Skeletal muscle tissue (tissue), 5 donors: Measurements from ENCODE around the gene PCGF6. TPM values are rescaled to one million over a fixed set of nuclear protein-coding genes. Genes with fewer than 3 reads are reported as not detected.
"Not testable (repeated sequence)": the region's sequence is repeated elsewhere in the genome, so short reads cannot be mapped to it uniquely, and the experiment has no call there.

ENCODE experiments used
- H3K27ac ChIP-seq: one replicate; pipeline ENCODE4 v1.7.0; 2013; ENCODE audit warnings: mild to moderate bottlenecking, low read depth, low read length, inconsistent platforms
- H3K27me3 ChIP-seq, 3 donors: one replicate each; pipeline ENCODE4 v1.7.0; 2013; ENCODE audit warnings: low read length in 3 of 3; ENCODE audit not compliant: control insufficient read depth in 3 of 3, insufficient read depth in 3 of 3
- H3K36me3 ChIP-seq, 3 donors: one replicate each; pipeline ENCODE4 v1.7.0; 2013; ENCODE audit warnings: low read length in 3 of 3; ENCODE audit not compliant: control insufficient read depth in 3 of 3, insufficient read depth in 3 of 3
- H3K4me1 ChIP-seq, 3 donors: one replicate each; pipeline ENCODE4 v1.7.0; 2013; ENCODE audit warnings: low read length in 3 of 3, mild to moderate bottlenecking in 3 of 3; ENCODE audit not compliant: control insufficient read depth in 3 of 3, insufficient read depth in 3 of 3
- H3K4me3 ChIP-seq, 3 donors: one replicate each; pipeline ENCODE4 v1.7.0; 2013; ENCODE audit warnings: low read length in 3 of 3
- H3K9ac ChIP-seq, 3 donors: one replicate each; pipeline ENCODE4 v1.7.0; 2013; ENCODE audit warnings: low read length in 3 of 3, mild to moderate bottlenecking in 3 of 3, moderate library complexity in 2 of 3, low read depth in 1 of 3
- H3K9me3 ChIP-seq, 3 donors: one replicate each; pipeline ENCODE4 v1.7.0; 2013; ENCODE audit warnings: low read length in 3 of 3; ENCODE audit not compliant: control insufficient read depth in 3 of 3
- small RNA-seq: library from RNA; depleted of rRNA; stranded (forward); fragments of <200 nt; gene quantifications from one replicate; pipeline ENCODE3, GENCODE V24; 2014
- total RNA-seq: library from RNA; depleted of rRNA; stranded (reverse); fragments of >200 nt; gene quantifications from one replicate; pipeline ENCODE4 v1.2.3, GENCODE V29; 2014
- donor health status: Osteomylitis.

The PCGF6 gene
- total RNA-seq, 1 donor from 2014 or later = 9.4 TPM

DNA sequence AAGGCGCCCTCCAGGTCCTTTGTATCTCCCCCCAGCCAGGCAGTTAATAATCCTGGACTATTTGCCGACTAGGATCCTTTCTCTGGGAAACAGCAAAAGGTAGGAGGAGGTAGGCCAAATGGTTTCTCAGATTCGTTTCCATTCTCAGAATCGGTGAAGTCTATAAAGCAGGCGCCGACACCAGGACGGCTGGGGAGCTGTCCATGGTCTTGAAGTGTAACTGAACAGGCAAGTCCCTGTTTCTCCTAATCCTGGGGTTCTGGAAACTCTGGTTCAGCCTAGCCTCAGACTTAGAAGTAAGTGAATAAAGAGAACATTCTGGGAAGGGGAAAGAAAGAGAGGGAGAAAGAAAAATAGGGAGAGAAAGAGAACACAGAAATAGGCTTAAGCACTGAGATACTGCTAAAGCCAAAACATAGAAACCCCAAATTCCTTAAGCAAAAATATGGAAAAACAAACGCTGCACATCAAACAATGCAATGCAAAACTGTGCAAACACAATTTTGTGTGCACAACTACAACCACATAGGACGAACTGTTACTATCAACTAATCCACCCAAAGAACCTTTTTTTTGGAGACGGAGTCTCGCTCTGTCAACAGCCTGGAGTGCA lies 85.1 kb downstream of the PCGF6 start:
- H3K27me3 ChIP-seq = peaks cover 3 to 21% (median 7%) of the 10 kb centered on the region in 3 donors
- H3K36me3 ChIP-seq = no peaks in the 10 kb centered on the region
- H3K9ac ChIP-seq = no peak overlapping the region
- H3K4me3 ChIP-seq = no peak overlapping the region
- no peaks in the 10 kb centered on the region for H3K9me3 ChIP-seq
- H3K4me1 ChIP-seq = no peaks in the 10 kb centered on the region
- no peak overlapping the region for H3K27ac ChIP-seq

DNA sequence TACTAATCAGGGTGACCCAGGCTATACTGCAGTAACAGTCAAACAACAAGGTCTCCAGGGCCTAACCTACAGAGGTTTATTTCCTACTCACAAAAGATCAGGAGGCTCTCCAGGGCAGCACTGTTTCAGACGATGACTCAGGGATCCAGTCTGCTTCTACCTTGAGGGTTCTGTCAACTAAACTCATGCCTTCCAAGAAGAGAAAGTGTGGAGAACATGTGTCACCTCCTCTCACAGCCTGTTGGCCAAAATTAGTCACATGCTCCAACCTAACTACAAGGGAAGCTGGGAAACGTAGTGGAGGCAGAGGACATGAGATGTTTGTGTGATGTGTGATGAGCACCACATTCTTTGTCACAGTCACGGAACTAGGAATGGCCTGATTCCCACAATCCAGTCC lies 88.7 kb downstream of the PCGF6 start:
- Histone ChIP-seq H3K27ac (no peak overlapping the region), H3K4me1 (no peaks in the 10 kb centered on the region), H3K36me3 (no peaks in the 10 kb centered on the region), H3K9me3 (no peaks in the 10 kb centered on the region), H3K27me3 (peaks cover 3 to 19% (median 3%) of the 10 kb centered on the region in 3 donors), H3K4me3 (no peak overlapping the region), H3K9ac (no peak overlapping the region)

DNA sequence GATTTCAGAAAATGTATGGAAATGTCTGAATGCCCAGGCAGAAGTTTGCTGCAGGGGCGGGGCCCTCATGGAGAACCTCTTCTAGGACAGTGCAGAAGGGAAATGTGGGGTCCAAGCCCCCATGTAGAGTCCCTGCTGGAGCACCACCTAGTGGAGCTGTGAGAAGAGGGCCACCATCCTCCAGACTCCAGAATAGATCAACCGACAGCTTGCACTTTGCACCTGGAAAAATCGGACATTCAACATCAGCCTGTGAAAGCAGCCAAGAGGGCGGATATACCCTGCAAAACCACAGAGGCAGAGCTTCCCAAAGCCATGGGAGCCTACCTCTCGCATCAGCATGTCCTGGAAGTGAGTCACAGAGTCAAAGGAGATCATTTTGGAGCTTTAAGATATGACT lies 91.0 kb downstream of the PCGF6 start:
- Histone ChIP-seq H3K27me3 (peaks cover 3 to 15% (median 3%) of the 10 kb centered on the region in 3 donors), H3K9ac (no peak overlapping the region), H3K9me3 (no peaks in the 10 kb centered on the region), H3K4me3 (no peak overlapping the region), H3K27ac (no peak overlapping the region), H3K4me1 (no peaks in the 10 kb centered on the region), H3K36me3 (no peaks in the 10 kb centered on the region)

DNA sequence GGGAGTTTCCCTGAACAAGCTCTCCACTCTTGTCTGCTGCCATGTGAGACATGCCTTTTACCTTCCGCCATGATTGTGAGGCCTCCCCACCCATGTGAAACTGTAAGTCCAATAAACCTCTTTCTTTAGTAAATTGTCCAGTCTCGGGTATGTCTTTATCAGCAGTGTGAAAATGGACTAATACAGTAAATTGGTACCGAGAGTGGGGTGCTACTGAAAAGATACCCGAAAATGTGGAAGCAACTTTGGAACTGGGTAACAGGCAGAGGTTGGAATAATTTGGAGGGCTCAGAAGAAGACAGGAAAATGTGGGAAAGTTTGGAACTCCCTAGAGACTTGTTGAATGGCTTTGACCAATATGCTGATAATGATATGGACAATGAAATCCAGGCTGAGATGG lies 92.0 kb downstream of the PCGF6 start:
- H3K27me3 ChIP-seq, H3K4me3 ChIP-seq, H3K9me3 ChIP-seq, H3K36me3 ChIP-seq, H3K4me1 ChIP-seq, H3K27ac ChIP-seq, H3K9ac ChIP-seq: not testable (repeated sequence)

DNA sequence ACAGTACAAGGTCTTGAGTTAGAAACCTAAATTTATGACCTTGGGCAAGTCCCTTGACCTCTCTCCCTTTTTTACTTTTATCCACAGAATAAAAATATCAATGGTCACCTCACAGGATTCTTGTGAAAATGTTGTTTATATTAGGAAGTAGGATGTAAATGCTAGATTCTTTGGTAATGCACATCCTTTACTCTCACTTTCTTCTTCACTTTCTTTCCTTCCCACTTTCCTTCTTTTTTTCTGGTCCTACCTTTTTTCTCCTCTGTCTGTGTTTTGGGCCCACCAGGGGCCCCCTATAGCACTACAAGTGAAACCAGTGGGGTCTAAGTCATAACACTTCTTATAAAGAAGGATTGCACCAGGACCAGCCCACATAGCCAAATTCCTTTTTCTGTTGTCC lies 93.1 kb downstream of the PCGF6 start:
- no peaks in the 10 kb centered on the region for H3K9me3 ChIP-seq
- peaks cover 3 to 5% (median 3%) of the 10 kb centered on the region in 3 donors for H3K27me3 ChIP-seq
- H3K9ac ChIP-seq = no peak overlapping the region
- H3K27ac ChIP-seq = no peak overlapping the region
- H3K36me3 ChIP-seq = no peaks in the 10 kb centered on the region
- H3K4me3 ChIP-seq = no peak overlapping the region
- no peaks in the 10 kb centered on the region for H3K4me1 ChIP-seq

DNA sequence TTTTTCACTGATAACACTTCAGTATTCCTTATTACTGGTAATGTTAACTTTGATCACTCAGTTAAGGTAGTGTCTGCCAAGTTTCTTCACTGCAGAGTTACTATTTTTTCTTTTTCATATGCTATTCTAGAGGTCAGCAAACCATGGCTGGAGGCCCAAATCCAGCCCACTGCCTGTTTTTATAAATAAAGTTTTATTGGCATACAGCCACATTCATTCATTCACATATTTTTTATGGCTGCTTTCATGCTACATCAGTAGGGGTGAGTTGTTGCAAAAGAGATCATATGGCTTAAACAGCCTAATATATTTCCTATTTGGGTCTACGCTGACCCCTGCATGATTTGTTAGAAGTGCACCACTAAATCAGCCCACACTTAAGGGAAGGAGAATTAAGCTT lies 94.3 kb downstream of the PCGF6 start:
- Histone ChIP-seq H3K36me3 (no peaks in the 10 kb centered on the region), H3K4me1 (no peaks in the 10 kb centered on the region), H3K9ac (no peak overlapping the region), H3K4me3 (no peak overlapping the region), H3K27ac (no peak overlapping the region), H3K9me3 (no peaks in the 10 kb centered on the region), H3K27me3 (no peaks in the 10 kb centered on the region)

DNA sequence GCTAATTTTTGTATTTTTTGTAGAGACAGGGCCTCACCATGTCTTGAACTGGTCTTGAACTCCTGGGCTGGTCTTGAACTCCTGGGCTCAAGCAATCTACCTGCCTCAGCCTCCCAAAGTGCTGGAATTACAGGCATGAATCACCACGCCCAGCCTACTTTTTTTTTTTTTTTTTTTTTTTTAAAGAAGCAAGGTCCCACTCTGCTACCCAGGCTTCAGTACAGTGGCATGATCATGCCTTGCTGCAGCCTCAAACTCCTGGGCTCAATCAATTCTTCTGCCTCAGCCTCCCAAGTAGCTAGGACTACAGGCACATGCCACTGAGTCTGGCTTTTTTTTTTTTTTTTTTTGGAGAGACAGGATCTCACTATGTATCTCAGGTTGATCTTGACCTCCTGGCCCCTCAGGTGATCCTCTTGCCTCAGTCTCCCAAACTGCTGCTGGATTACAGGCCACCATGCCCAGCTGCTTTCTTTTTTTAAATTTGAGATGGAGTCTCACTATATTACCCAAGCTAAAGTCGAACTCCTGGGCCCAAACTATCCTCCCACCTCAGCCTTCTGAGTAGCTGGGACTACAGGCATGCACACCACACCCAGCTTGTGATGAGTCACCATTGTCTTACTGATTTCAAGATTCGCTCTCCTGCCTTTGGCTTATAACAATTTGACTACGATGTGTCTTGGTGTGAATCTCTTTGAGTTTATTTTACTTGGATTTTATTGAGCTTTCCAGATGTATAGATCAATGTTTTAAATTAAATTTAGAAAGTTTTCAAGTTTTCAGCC lies 96.2 kb downstream of the PCGF6 start:
- no peaks in the 10 kb centered on the region for H3K9me3 ChIP-seq
- H3K9ac ChIP-seq = no peak overlapping the region
- H3K27me3 ChIP-seq = no peaks in the 10 kb centered on the region
- no peak overlapping the region for H3K27ac ChIP-seq
- no peaks in the 10 kb centered on the region for H3K4me1 ChIP-seq
- H3K4me3 ChIP-seq = no peak overlapping the region
- H3K36me3 ChIP-seq = no peaks in the 10 kb centered on the region

DNA sequence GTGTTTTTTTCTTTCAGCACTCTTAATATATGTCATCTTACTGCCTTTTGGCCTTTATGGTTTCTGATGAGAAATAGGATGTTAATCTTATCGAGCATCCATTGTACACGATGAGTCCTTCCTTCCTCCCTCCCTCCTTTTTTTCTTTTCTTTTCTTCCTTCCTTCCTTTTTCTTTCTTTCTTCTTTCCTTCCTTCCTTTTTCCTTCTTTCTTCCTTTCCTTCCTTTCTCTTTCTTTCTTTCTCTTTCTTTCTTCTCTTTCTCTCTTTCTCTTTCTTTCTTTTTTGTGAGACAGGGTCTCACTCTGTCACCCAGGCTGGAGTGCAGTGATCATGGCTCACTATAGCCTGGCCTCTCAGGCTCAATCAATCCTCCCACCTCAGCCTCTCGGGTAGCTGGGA lies 96.8 kb downstream of the PCGF6 start:
- H3K4me3 ChIP-seq = no peak overlapping the region
- no peaks in the 10 kb centered on the region for H3K27me3 ChIP-seq
- H3K9ac ChIP-seq = no peak overlapping the region
- H3K9me3 ChIP-seq = no peaks in the 10 kb centered on the region
- H3K36me3 ChIP-seq = no peaks in the 10 kb centered on the region
- H3K27ac ChIP-seq = no peak overlapping the region
- no peaks in the 10 kb centered on the region for H3K4me1 ChIP-seq

Small RNA genes within 50 kb of the gene (small RNA-seq; reads per million reads assigned to genes)
- not detected for gene RNU11-3P

Other genes with a start within 250 kb of the PCGF6 start
- 158 TPM for gene NT5C2, start 157.9 kb downstream of the PCGF6 start, total RNA-seq
- not detected for gene RPEL1, start 105.3 kb downstream of the PCGF6 start, total RNA-seq
- not detected for gene INA, start 74.0 kb downstream of the PCGF6 start, total RNA-seq
- gene TAF5, start 16.8 kb upstream of the PCGF6 start, total RNA-seq = 3.7 TPM
- 292 TPM for gene ATP5MK, start 45.3 kb upstream of the PCGF6 start, total RNA-seq
- 24.5 TPM for gene PDCD11, start 45.5 kb upstream of the PCGF6 start, total RNA-seq
- gene CALHM2, start 101.2 kb upstream of the PCGF6 start, total RNA-seq = 4.7 TPM
- gene CALHM1, start 107.8 kb upstream of the PCGF6 start, total RNA-seq = not detected
- gene CALHM3, start 128.1 kb upstream of the PCGF6 start, total RNA-seq = not detected
- gene NEURL1, start 142.6 kb upstream of the PCGF6 start, total RNA-seq = 12.0 TPM